ENCODE results near the gene FAM193A. TPM values are rescaled to one million over a fixed set of nuclear protein-coding genes. Genes with fewer than 3 reads are reported as not detected.

The FAM193A gene
- total and polyA plus RNA-seq, 3 experiments from 2014 or later, result 4.9 to 26.9 (median 25.8) TPM

- Histone ChIP-seq H3K4me1 (ENCODE audit: insufficient read depth, low read length) (peaks cover 6% of the 10 kb centered on the region), H3K27me3 (ENCODE audit: insufficient read depth, low read length, poor library complexity, severe bottlenecking) (no peaks in the 10 kb centered on the region), H3K9me3 (ENCODE audit: low read length) (no peaks in the 10 kb centered on the region), H3K36me3 (ENCODE audit: insufficient read depth, low read length) (peaks cover 26% of the 10 kb centered on the region), H3K27ac (ENCODE audit: low read depth, low read length) (no peak overlapping the region), H3K4me3 (ENCODE audit: low read length) (no peak overlapping the region)
- no peak for DNase-seq
- Mint-ChIP-seq H3K4me3 (no peak overlapping the region), H3K27ac (peak overlapping the region in 3 of 8 donors; percentile 22 to 86 (median 43)), H3K4me1 (peaks cover 16 to 24% (median 17%) of the 10 kb centered on the region in 3 donors), H3K9me3 (no peaks in the 10 kb centered on the region), H3K27me3 (no peaks in the 10 kb centered on the region), H3K36me3 (peaks cover 0 to 68% (median 10%) of the 10 kb centered on the region in 3 donors)
- ChIA-PET CTCF (no interaction called here), POLR2A (no interaction called here)
Observed at GRCh38 chr4:2651546-2651945, 115.1 kb downstream of the FAM193A start.

DNA sequence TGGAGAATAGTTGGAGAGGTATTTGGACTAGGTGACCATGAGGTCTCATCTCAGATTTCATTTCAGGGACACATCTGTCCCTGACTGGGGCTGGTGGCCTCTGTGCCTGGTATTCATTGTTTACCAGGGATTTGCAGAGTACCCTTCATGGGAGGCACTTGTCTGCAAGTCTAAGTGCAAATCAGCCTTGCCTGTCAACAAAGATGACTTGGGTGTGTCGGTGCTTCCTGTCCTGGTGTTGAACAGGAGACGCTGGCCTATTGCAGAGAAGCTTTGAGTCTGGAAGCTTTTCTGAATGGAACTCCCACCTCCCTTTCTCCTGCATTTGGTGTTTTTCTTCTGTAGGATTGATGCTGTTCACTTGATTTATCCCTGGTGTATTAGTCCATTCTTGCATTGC is 115.6 kb downstream of the FAM193A start:
- H3K4me1 ChIP-seq (ENCODE audit: insufficient read depth, low read length), result peaks cover 6% of the 10 kb centered on the region
- ChIA-PET POLR2A (no interaction called here), CTCF (no interaction called here)
- Mint-ChIP-seq H3K36me3 (peaks cover 0 to 66% (median 10%) of the 10 kb centered on the region in 3 donors), H3K4me1 (peaks cover 16 to 24% (median 17%) of the 10 kb centered on the region in 3 donors), H3K27ac (peak overlapping the region in 4 of 8 donors; percentile 42 to 90 (median 64)), H3K27me3 (no peaks in the 10 kb centered on the region), H3K9me3 (no peaks in the 10 kb centered on the region), H3K4me3 (no peak overlapping the region)
- no peak overlapping the region for H3K4me3 ChIP-seq (ENCODE audit: low read length)
- H3K27me3 ChIP-seq (ENCODE audit: insufficient read depth, low read length, poor library complexity, severe bottlenecking), result no peaks in the 10 kb centered on the region
- no peaks in the 10 kb centered on the region for H3K9me3 ChIP-seq (ENCODE audit: low read length)
- no peak for DNase-seq
- H3K36me3 ChIP-seq (ENCODE audit: insufficient read depth, low read length), result peaks cover 24% of the 10 kb centered on the region
- no peak overlapping the region for H3K27ac ChIP-seq (ENCODE audit: low read depth, low read length)

DNA sequence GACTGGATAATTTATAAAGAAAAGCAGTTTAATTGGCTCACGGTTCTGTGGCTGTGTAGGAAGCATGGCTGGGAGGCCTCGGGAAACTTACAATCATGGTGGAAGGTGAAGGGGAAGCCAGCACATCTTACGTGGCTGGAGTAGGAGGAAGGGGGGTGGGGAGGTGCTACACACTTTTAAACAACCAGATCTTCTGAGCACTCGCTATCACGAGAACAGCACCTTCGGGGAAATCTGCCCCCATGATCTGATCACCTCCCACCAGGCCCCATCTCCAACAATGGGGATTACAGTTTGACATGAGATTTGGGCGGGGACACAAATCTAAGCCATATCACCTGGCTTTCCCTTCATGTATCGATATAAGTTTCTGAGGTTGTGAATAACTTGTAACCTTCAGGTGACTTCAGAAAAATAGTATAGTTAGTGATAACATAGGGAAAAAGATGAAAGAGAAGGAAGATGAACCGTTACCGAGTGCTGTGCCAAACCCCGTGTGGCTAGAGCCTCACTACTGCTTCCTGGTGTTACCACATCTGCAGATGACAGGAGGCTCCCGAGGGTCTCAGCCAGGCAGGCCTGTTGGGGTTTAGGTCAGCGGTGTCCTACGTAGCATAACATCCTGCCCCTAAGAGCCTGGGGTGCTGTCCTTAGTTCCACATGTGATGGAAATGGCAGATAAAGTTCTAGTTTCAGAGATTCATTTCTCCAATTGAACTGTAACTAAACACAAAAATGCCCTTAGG is 116.1 kb downstream of the FAM193A start:
- Histone ChIP-seq H3K4me1 (ENCODE audit: insufficient read depth, low read length) (peaks cover 6% of the 10 kb centered on the region), H3K36me3 (ENCODE audit: insufficient read depth, low read length) (peaks cover 20% of the 10 kb centered on the region), H3K9me3 (ENCODE audit: low read length) (no peaks in the 10 kb centered on the region), H3K4me3 (ENCODE audit: low read length) (no peak overlapping the region), H3K27ac (ENCODE audit: low read depth, low read length) (no peak overlapping the region), H3K27me3 (ENCODE audit: insufficient read depth, low read length, poor library complexity, severe bottlenecking) (no peaks in the 10 kb centered on the region)
- H3K27ac Mint-ChIP-seq, result peak overlapping the region in 6 of 8 donors; percentile 33 to 90 (median 42)
- H3K4me1 Mint-ChIP-seq, result peaks cover 16 to 24% (median 21%) of the 10 kb centered on the region in 3 donors
- H3K9me3 Mint-ChIP-seq, result no peaks in the 10 kb centered on the region
- DNase-seq, result no peak
- H3K27me3 Mint-ChIP-seq, result no peaks in the 10 kb centered on the region
- POLR2A ChIA-PET, result no interaction called here
- H3K4me3 Mint-ChIP-seq, result peak overlapping the region in 1 of 7 donors; percentile 0
- CTCF ChIA-PET, result no interaction called here
- H3K36me3 Mint-ChIP-seq, result peaks cover 0 to 66% (median 13%) of the 10 kb centered on the region in 3 donors

- H3K27me3 ChIP-seq (ENCODE audit: insufficient read depth, low read length, poor library complexity, severe bottlenecking), result no peaks in the 10 kb centered on the region
- H3K27me3 Mint-ChIP-seq, result no peaks in the 10 kb centered on the region
- H3K4me3 ChIP-seq (ENCODE audit: low read length), result no peak overlapping the region
- CTCF ChIA-PET, result no interaction called here
- peak overlapping the region in 2 of 8 donors; percentile 9 to 11 for H3K27ac Mint-ChIP-seq
- no peaks in the 10 kb centered on the region for H3K4me1 ChIP-seq (ENCODE audit: insufficient read depth, low read length)
- POLR2A ChIA-PET, result no interaction called here
- H3K27ac ChIP-seq (ENCODE audit: low read depth, low read length), result no peak overlapping the region
- H3K9me3 ChIP-seq (ENCODE audit: low read length), result no peaks in the 10 kb centered on the region
- peaks cover 4 to 85% (median 27%) of the 10 kb centered on the region in 3 donors for H3K36me3 Mint-ChIP-seq
- H3K9me3 Mint-ChIP-seq, result no peaks in the 10 kb centered on the region
- peaks cover 0 to 11% (median 3%) of the 10 kb centered on the region in 3 donors for H3K4me1 Mint-ChIP-seq
- H3K4me3 Mint-ChIP-seq, result no peak overlapping the region
- peaks cover 25% of the 10 kb centered on the region for H3K36me3 ChIP-seq (ENCODE audit: insufficient read depth, low read length)
- DNase-seq, result no peak
Observed at GRCh38 chr4:2660596-2661211, 124.3 kb downstream of the FAM193A start.

GRCh38 chr4:2662598-2662997 is 126.2 kb downstream of the FAM193A start:
- H3K27ac Mint-ChIP-seq, result peak overlapping the region in 1 of 8 donors; percentile 10
- no peak for DNase-seq
- no peak overlapping the region for H3K27ac ChIP-seq (ENCODE audit: low read depth, low read length)
- peaks cover 25% of the 10 kb centered on the region for H3K36me3 ChIP-seq (ENCODE audit: insufficient read depth, low read length)
- H3K4me1 Mint-ChIP-seq, result peaks cover 16 to 26% (median 19%) of the 10 kb centered on the region in 3 donors
- no peak overlapping the region for H3K4me3 Mint-ChIP-seq
- H3K36me3 Mint-ChIP-seq, result peaks cover 4 to 81% (median 27%) of the 10 kb centered on the region in 3 donors
- H3K27me3 Mint-ChIP-seq, result no peaks in the 10 kb centered on the region
- ChIA-PET POLR2A (no interaction called here), CTCF (no interaction called here)
- no peaks in the 10 kb centered on the region for H3K4me1 ChIP-seq (ENCODE audit: insufficient read depth, low read length)
- no peak overlapping the region for H3K4me3 ChIP-seq (ENCODE audit: low read length)
- no peaks in the 10 kb centered on the region for H3K27me3 ChIP-seq (ENCODE audit: insufficient read depth, low read length, poor library complexity, severe bottlenecking)
- no peaks in the 10 kb centered on the region for H3K9me3 ChIP-seq (ENCODE audit: low read length)
- no peaks in the 10 kb centered on the region for H3K9me3 Mint-ChIP-seq

DNA sequence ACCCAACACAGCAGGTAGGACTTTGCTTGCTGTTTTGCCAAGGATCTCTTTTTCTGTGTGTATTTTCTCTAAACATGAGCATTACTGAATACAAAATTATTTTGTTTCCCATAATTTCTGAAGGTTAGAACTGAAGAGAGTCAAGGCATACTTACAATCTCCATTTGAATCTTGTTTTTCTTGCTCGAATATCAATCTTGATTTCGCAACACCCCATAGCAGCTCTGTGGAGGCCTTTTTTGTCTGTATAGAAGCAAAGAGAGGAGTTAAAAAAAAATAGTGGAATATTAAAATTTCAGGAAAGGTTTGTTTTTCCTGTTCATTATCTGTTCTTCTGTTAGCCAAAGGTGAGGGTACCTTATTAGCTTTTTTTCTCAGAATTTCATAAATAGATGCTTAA is 126.8 kb downstream of the FAM193A start:
- Histone ChIP-seq H3K36me3 (ENCODE audit: insufficient read depth, low read length) (peaks cover 25% of the 10 kb centered on the region), H3K4me1 (ENCODE audit: insufficient read depth, low read length) (no peaks in the 10 kb centered on the region), H3K9me3 (ENCODE audit: low read length) (no peaks in the 10 kb centered on the region), H3K27me3 (ENCODE audit: insufficient read depth, low read length, poor library complexity, severe bottlenecking) (no peaks in the 10 kb centered on the region), H3K27ac (ENCODE audit: low read depth, low read length) (no peak overlapping the region), H3K4me3 (ENCODE audit: low read length) (no peak overlapping the region)
- DNase-seq, result no peak
- no peaks in the 10 kb centered on the region for H3K27me3 Mint-ChIP-seq
- no peaks in the 10 kb centered on the region for H3K9me3 Mint-ChIP-seq
- H3K4me3 Mint-ChIP-seq, result no peak overlapping the region
- H3K4me1 Mint-ChIP-seq, result peaks cover 17 to 29% (median 21%) of the 10 kb centered on the region in 3 donors
- H3K36me3 Mint-ChIP-seq, result peaks cover 4 to 75% (median 25%) of the 10 kb centered on the region in 3 donors
- no peak overlapping the region for H3K27ac Mint-ChIP-seq
- POLR2A ChIA-PET, result no interaction called here
- CTCF ChIA-PET, result no interaction called here

DNA sequence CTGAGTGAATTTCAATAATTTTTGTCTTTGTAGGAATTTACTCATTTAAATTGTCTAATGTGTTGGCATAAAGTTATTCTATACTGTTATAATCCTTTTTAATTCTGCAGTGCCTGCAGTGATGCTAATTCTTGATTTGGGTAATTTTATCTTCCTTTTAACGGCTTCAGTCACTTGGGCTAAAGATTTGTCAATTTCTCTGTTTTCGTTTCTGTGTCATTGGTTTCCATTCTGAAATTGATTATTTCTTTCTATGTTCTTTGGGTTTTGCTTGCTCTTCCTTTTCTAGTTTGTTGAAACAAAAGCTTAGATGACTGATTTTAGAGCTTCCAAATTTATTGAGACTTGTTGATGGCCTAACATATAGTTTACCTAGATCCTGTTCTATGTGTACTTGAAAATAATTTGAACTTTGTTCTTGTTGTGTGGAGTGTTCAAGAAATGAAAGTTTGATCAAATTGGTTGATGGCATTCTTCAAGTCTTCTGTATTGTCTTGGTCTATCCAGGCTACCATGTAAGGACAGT is 130.3 kb downstream of the FAM193A start:
- no peaks in the 10 kb centered on the region for H3K4me1 ChIP-seq (ENCODE audit: insufficient read depth, low read length)
- no peak overlapping the region for H3K4me3 ChIP-seq (ENCODE audit: low read length)
- Mint-ChIP-seq H3K4me3 (peak overlapping the region in 3 of 7 donors; percentile 23 to 77 (median 39)), H3K27me3 (peaks cover 0 to 2% of the 10 kb centered on the region in 2 donors), H3K9me3 (no peaks in the 10 kb centered on the region), H3K36me3 (peaks cover 0 to 66% (median 16%) of the 10 kb centered on the region in 3 donors), H3K27ac (peak overlapping the region in 7 of 8 donors; percentile 1 to 76 (median 44)), H3K4me1 (peaks cover 24 to 38% (median 33%) of the 10 kb centered on the region in 3 donors)
- H3K36me3 ChIP-seq (ENCODE audit: insufficient read depth, low read length), result peaks cover 18% of the 10 kb centered on the region
- no peaks in the 10 kb centered on the region for H3K9me3 ChIP-seq (ENCODE audit: low read length)
- ChIA-PET POLR2A (no interaction called here), CTCF (no interaction called here)
- H3K27ac ChIP-seq (ENCODE audit: low read depth, low read length), result no peak overlapping the region
- H3K27me3 ChIP-seq (ENCODE audit: insufficient read depth, low read length, poor library complexity, severe bottlenecking), result no peaks in the 10 kb centered on the region
- DNase-seq, result no peak

GRCh38 chr4:2667428-2667827 is 131.0 kb downstream of the FAM193A start:
- Histone ChIP-seq H3K36me3 (ENCODE audit: insufficient read depth, low read length) (peaks cover 24% of the 10 kb centered on the region), H3K4me3 (ENCODE audit: low read length) (no peak overlapping the region), H3K9me3 (ENCODE audit: low read length) (no peaks in the 10 kb centered on the region), H3K27me3 (ENCODE audit: insufficient read depth, low read length, poor library complexity, severe bottlenecking) (no peaks in the 10 kb centered on the region), H3K4me1 (ENCODE audit: insufficient read depth, low read length) (no peaks in the 10 kb centered on the region), H3K27ac (ENCODE audit: low read depth, low read length) (no peak overlapping the region)
- Mint-ChIP-seq H3K36me3 (peaks cover 5 to 68% (median 20%) of the 10 kb centered on the region in 3 donors), H3K27ac (peak overlapping the region in 7 of 8 donors; percentile 26 to 74 (median 64)), H3K4me3 (peak overlapping the region; percentile 31 to 77 (median 59)), H3K9me3 (no peaks in the 10 kb centered on the region), H3K4me1 (peaks cover 27 to 43% (median 33%) of the 10 kb centered on the region in 3 donors), H3K27me3 (peaks cover 0 to 2% of the 10 kb centered on the region in 2 donors)
- CTCF ChIA-PET, result no interaction called here
- no peak for DNase-seq
- POLR2A ChIA-PET, result no interaction called here
